Measurements from ENCODE around the gene HIGD1C. TPM values are rescaled to one million over a fixed set of nuclear protein-coding genes. Genes with fewer than 3 reads are reported as not detected.
"Not testable (repeated sequence)": the region's sequence is repeated elsewhere in the genome, so short reads cannot be mapped to it uniquely, and the experiment has no call there.

Gene HIGD1C
- total RNA-seq, 1 donor from 2014 or later, result not detected

GRCh38 chr12:51008329-51009055 is 56.1 kb downstream of the HIGD1C start:
- intact Hi-C loops (cut with micrococcal nuclease), result no loop called here
- ATAC-seq, result no peak
- DNase-seq, result no peak

- DNase-seq, result peak; percentile 75
- intact Hi-C loops (cut with micrococcal nuclease), result no loop called here
- ATAC-seq, result peak; percentile 93
Observed at GRCh38 chr12:51009056-51009440, 56.7 kb downstream of the HIGD1C start.

GRCh38 chr12:51011955-51012354 is 59.6 kb downstream of the HIGD1C start:
- DNase-seq, result peak; percentile 30
- ATAC-seq, result no peak
- intact Hi-C loops (cut with micrococcal nuclease), result no loop called here

DNA sequence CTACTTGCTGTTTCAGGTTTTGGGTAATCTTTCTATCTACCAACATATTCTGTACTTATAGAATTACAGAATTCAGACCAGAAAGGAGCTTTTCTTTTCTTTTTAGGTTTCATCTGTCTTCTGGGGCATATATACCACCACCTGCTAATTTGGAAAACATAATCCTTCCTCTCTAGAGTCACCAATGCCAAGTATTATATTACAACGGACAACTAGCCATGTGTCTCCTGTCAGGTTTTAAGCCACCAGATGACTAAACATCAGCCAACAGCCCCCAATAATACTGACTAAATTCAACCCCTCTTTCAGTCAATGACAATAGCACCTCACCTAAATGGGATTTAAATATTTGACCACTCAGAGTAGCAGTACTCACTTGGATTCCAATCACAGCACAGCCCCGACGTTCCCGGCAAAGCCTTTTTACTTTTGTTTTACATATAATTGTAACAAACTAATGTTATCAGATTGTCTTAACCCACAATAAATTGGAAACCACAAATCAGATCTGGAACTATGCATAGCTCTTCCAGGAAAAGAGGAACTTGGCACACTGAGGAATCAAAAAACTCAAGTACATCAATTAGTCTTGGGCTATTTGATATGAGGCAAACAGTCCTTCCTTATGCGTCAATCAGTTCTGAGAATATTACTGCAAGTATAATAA is 60.4 kb downstream of the HIGD1C start:
- DNase-seq (no peak), ATAC-seq (no peak)
- intact Hi-C loops (cut with micrococcal nuclease), result no loop called here

GRCh38 chr12:51013441-51013840 is 61.1 kb downstream of the HIGD1C start:
- DNase-seq (no peak), ATAC-seq (no peak)
- intact Hi-C loops (cut with micrococcal nuclease), result no loop called here

DNA sequence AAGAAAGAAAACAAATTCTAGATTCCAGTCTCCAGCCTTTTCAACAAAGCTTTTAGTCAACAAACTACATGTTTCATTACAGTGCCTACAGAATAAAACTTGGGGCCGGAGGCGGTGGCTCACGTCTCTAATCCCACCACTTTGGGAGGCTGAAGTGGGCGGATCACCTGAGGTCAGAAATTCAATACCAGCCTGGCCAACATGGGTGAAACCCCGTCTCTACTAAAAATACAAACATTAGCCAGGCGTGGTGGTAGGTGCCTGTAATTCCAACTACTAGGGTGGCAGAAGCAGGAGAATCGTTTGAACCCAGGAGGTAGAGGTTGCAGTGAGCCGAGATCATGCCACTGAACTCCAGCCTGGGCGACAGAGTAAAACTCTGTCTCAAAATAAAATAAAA is 62.1 kb downstream of the HIGD1C start:
- intact Hi-C loops (cut with micrococcal nuclease); ATAC-seq; DNase-seq: not testable (repeated sequence)

DNA sequence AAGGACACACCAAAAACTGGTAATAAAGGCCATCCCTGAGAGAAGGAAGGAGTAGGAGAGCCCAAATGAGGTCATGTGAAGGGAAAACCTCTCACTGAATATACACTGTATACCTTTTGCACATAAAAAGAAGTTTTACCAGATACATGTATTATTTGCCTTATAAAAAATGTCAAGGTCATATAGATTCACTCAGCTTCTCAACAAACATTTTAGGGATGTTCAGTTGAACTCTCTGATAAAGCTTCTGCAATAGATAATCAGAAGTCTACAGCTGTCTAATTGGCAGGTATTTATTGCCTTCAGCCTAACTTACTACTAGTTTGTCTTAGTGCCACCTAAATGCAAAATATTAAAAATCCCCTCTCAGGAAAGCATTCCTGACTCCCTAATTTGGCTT is 65.1 kb downstream of the HIGD1C start:
- DNase-seq (no peak), ATAC-seq (no peak)
- intact Hi-C loops (cut with micrococcal nuclease), result no loop called here

GRCh38 chr12:51018956-51019355 is 66.6 kb downstream of the HIGD1C start:
- intact Hi-C loops (cut with micrococcal nuclease), result no loop called here
- ATAC-seq (no peak), DNase-seq (no peak)

DNA sequence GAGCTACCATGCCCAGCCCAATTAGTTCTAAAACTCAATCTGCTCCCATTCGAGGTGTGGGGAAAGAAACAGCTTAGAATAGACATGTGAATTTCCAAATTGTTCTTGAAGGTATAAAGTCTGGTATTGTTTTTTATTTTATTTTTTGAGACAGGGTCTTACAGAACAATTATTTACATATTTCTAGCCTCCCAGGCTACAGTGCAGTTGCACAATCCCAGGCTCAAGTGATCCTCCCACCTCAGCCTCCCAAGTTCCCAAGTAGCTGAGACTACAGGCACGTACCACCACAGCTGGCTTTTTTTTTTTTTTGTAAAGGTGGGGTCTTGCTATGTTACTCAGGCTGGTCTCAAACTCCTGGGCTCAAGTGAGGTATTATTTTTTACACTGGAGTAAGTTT is 67.6 kb downstream of the HIGD1C start:
- intact Hi-C loops (cut with micrococcal nuclease), result no loop called here
- ATAC-seq (no peak), DNase-seq (no peak)

Other genes starting within 250 kb of the HIGD1C start
- 25.9 TPM for gene ATF1, start 188.4 kb upstream of the HIGD1C start, total RNA-seq
- not detected for gene TMPRSS12, start 109.6 kb upstream of the HIGD1C start, total RNA-seq
- gene SLC11A2, start 73.8 kb downstream of the HIGD1C start, total RNA-seq, result 22.9 TPM
- gene LETMD1, start 95.8 kb downstream of the HIGD1C start, total RNA-seq, result 19.3 TPM
- 18.8 TPM for gene CSRNP2, start 131.1 kb downstream of the HIGD1C start, total RNA-seq
- gene TFCP2, start 220.6 kb downstream of the HIGD1C start, total RNA-seq, result 24.2 TPM